CD14-positive monocyte (primary cell): ENCODE data around the gene FKBP4. TPM values are rescaled to one million over a fixed set of nuclear protein-coding genes. Genes with fewer than 3 reads are reported as not detected.
A peak's percentile ranks its signal among the peaks of the same experiment; 100 is the strongest.

Experiments used
- DNase-seq, 3 donors: peaks; one replicate each; pipeline ENCODE4 v3.0.0-alpha.2; 2011 to 2022
- H2AFZ ChIP-seq: 2 replicates; pipeline ENCODE4 v1.6.0; 2012; ENCODE audit warnings: mild to moderate bottlenecking, low read depth, low read length, inconsistent platforms; ENCODE audit not compliant: insufficient read depth, poor library complexity, severe bottlenecking
- H3K27ac ChIP-seq, 2 donors: 1 replicate in 1 of 2; 2 replicates in 1 of 2; pipeline ENCODE4 v1.5.1; 2012 to 2013; ENCODE audit warnings: low read length in 2 of 2, control low read depth in 1 of 2, inconsistent platforms in 1 of 2, low read depth in 1 of 2, mild to moderate bottlenecking in 1 of 2
- H3K27me3 ChIP-seq, 2 donors: one replicate each; pipeline versions ENCODE4 v1.6.0 to v1.6.1; 2011 to 2013; ENCODE audit warnings: low read length in 2 of 2; ENCODE audit not compliant: control insufficient read depth in 2 of 2, insufficient read depth in 2 of 2
- H3K36me3 ChIP-seq, 2 donors: replicated peaks in 1 of 2; 1 replicate in 1 of 2; 2 replicates in 1 of 2; pipeline versions ENCODE4 v1.5.1 to v1.6.1; 2012 to 2013; ENCODE audit warnings: low read length in 2 of 2, control low read depth in 1 of 2, inconsistent platforms in 1 of 2, mild to moderate bottlenecking in 1 of 2; ENCODE audit not compliant: insufficient read depth in 2 of 2, control insufficient read depth in 1 of 2
- H3K4me1 ChIP-seq, 2 donors: 1 replicate in 1 of 2; 2 replicates in 1 of 2; pipeline versions ENCODE4 v1.5.1 to v1.6.1; 2012 to 2013; ENCODE audit warnings: low read length in 2 of 2, control low read depth in 1 of 2, inconsistent platforms in 1 of 2, mild to moderate bottlenecking in 1 of 2, moderate library complexity in 1 of 2; ENCODE audit not compliant: insufficient read depth in 2 of 2, control insufficient read depth in 1 of 2
- H3K4me2 ChIP-seq: replicated peaks from 2 replicates; pipeline ENCODE3; 2012; ENCODE audit warnings: low read length, moderate library complexity, mild to moderate bottlenecking; ENCODE audit not compliant: poor library complexity, severe bottlenecking; ENCODE audit errors: extremely low read depth
- H3K4me3 ChIP-seq, 3 experiments: fragments of 200-600 bp in 1 of 3; sonication (generic) in 1 of 3; replicated peaks in 1 of 3; 1 replicate in 2 of 3; 2 replicates in 1 of 3; pipeline ENCODE4 v1.5.1; 2011 to 2013; ENCODE audit warnings: low read length in 3 of 3, mild to moderate bottlenecking in 3 of 3, control low read depth in 2 of 3, low read depth in 2 of 3, inconsistent platforms in 1 of 3, moderate library complexity in 1 of 3
- H3K79me2 ChIP-seq: 2 replicates; pipeline ENCODE4 v1.6.0; 2012; ENCODE audit warnings: mild to moderate bottlenecking, control low read depth, inconsistent platforms, low read length, moderate library complexity; ENCODE audit not compliant: insufficient read depth
- H3K9ac ChIP-seq: 2 replicates; pipeline ENCODE4 v1.6.0; 2017; ENCODE audit warnings: low read length, mild to moderate bottlenecking; ENCODE audit not compliant: insufficient read depth, poor library complexity, severe bottlenecking
- H3K9me3 ChIP-seq, 2 donors: replicated peaks in 1 of 2; 1 replicate in 1 of 2; 2 replicates in 1 of 2; pipeline versions ENCODE4 v1.5.1 to v1.6.1; 2012 to 2013; ENCODE audit warnings: low read length in 2 of 2, control low read depth in 1 of 2; ENCODE audit not compliant: control insufficient read depth in 1 of 2, insufficient read depth in 1 of 2
- H4K20me1 ChIP-seq: 2 replicates; pipeline ENCODE4 v1.6.0; 2012; ENCODE audit warnings: mild to moderate bottlenecking, low read length, control low read depth, moderate library complexity; ENCODE audit not compliant: insufficient read depth
- H3K27ac Mint-ChIP-seq, 7 donors: one replicate each; pipeline ENCODE4 v1.8.0; 2020; ENCODE audit warnings: mild to moderate bottlenecking in 7 of 7, mixed read lengths in 7 of 7, moderate library complexity in 6 of 7, inconsistent platforms in 2 of 7
- H3K27me3 Mint-ChIP-seq, 3 donors: one replicate each; pipeline ENCODE4 v1.8.0; 2021 to 2022; ENCODE audit warnings: low read depth in 3 of 3, mild to moderate bottlenecking in 3 of 3, mixed read lengths in 3 of 3, moderate library complexity in 3 of 3, inconsistent platforms in 1 of 3
- H3K36me3 Mint-ChIP-seq, 2 donors: one replicate each; pipeline ENCODE4 v1.8.0; 2020; ENCODE audit warnings: mixed read lengths in 2 of 2, inconsistent platforms in 1 of 2, mild to moderate bottlenecking in 1 of 2
- H3K4me1 Mint-ChIP-seq: one replicate; pipeline ENCODE4 v1.8.0; 2020; ENCODE audit warnings: mild to moderate bottlenecking, mixed read lengths
- H3K4me3 Mint-ChIP-seq, 2 donors: one replicate each; pipeline ENCODE4 v1.8.0; 2020; ENCODE audit warnings: mild to moderate bottlenecking in 2 of 2, mixed read lengths in 2 of 2, moderate library complexity in 1 of 2
- H3K9me3 Mint-ChIP-seq, 7 donors: one replicate each; pipeline ENCODE4 v1.8.0; 2020 to 2022; ENCODE audit warnings: mixed read lengths in 7 of 7, mild to moderate bottlenecking in 6 of 7, moderate library complexity in 6 of 7, inconsistent platforms in 2 of 7
- WGBS: methylation state at CpG from one replicate; pipeline ENCODE4 v1.1.5; 2013; ENCODE audit warnings: missing lambda C conversion rate; ENCODE audit not compliant: insufficient coverage; 5-methylcytosine and 5-hydroxymethylcytosine counted together
- intact Hi-C, 2 donors: fragments of 100-400 bp; cut with micrococcal nuclease; formaldehyde crosslinking; loops; one replicate each; pipeline versions ENCODE4 v1.15.0 to v1.15.1; 2023
- polyA plus RNA-seq, 3 donors: library from polyadenylated mRNA; depleted of rRNA in 1 of 3; unstranded in 2 of 3; stranded (reverse) in 1 of 3; fragments of 300-500 nt in 2 of 3; fragments of >200 nt in 1 of 3; fragmentation: Illumina TruSeq in 2 of 3; gene quantifications; 1 replicate in 2 of 3; 2 replicates in 1 of 3; pipeline ENCODE4 v1.2.3, GENCODE V29; 2012 to 2021
- TF ChIP-seq, protein P1 (sequence below): fragments of 200-600 bp; IDR thresholded peaks from one replicate; pipeline ENCODE4 v1.8.0; 2022; ENCODE audit warnings: antibody characterized with exemption, mild to moderate bottlenecking

The FKBP4 gene
- polyA plus RNA-seq, 3 donors: 19.3 to 22.1 (median 20.1) TPM

DNA sequence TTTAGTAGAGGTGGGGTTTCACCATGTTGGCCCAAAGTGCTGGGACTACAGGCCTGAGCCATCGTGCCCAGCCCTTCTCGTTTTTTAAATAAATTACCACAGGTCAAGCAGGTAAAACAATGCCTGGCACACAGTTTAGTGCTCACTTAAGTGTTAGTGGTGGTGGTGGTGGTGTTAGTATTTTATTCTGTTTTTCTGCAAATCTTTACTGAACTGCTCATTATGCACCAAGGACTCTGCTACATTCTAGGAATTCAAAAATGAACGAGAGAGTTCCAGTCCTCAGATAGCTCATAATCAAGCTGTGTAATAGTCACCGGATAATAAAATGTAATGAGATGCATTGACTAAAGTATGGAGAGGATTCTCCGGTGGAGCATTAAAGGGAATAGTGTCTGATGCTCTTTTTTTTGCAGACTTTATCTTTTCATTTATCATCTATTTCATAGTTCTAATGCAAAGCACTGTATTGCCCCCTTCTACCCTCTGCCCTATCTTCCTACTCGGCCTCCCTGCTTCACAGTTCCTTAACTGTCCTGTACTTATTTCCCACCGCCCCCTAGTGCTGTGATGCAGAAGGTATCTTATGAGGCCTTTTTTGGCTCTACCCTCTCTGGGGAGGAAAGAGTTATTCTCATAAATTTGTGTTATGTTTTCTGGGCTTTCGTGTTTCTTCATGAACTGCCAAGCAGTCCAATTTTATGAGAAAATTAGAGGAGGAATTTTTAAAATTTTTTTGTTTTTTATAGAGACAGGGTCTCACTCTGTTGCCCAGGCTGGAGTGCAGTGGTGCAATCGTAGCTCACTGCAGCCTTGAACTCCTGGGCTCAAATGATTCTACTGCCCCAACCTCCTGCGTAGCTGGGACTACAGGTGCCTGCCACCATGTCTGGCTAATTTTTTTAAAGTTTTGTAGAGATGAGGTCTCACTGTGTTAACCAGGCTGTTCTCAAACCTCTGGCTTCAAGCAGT, 18.7 kb downstream of the FKBP4 start:
- WGBS: no CpG with 5 or more reads among the region's 10 CpGs
- intact Hi-C loops: loop anchor here (2.0 to 5.0 kb wide), 2 partner anchors 19 to 64 kb away; partner anchors contain the start of genes FOXM1 (in 2 of the 2), RHNO1 (in 2 of the 2) and FKBP4 (in 1 of the 2)
- H3K9ac ChIP-seq: peak overlapping the region; percentile 81
- no peaks in the 10 kb centered on the region for H3K9me3 ChIP-seq
- H3K9me3 Mint-ChIP-seq: no peaks in the 10 kb centered on the region
- TF ChIP-seq, protein P1, sequence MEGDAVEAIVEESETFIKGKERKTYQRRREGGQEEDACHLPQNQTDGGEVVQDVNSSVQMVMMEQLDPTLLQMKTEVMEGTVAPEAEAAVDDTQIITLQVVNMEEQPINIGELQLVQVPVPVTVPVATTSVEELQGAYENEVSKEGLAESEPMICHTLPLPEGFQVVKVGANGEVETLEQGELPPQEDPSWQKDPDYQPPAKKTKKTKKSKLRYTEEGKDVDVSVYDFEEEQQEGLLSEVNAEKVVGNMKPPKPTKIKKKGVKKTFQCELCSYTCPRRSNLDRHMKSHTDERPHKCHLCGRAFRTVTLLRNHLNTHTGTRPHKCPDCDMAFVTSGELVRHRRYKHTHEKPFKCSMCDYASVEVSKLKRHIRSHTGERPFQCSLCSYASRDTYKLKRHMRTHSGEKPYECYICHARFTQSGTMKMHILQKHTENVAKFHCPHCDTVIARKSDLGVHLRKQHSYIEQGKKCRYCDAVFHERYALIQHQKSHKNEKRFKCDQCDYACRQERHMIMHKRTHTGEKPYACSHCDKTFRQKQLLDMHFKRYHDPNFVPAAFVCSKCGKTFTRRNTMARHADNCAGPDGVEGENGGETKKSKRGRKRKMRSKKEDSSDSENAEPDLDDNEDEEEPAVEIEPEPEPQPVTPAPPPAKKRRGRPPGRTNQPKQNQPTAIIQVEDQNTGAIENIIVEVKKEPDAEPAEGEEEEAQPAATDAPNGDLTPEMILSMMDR: peak; percentile 71
- no peaks in the 10 kb centered on the region for H3K27me3 Mint-ChIP-seq
- H4K20me1 ChIP-seq: peaks cover 18% of the 10 kb centered on the region
- H3K36me3 ChIP-seq: peaks cover 17 to 33% of the 10 kb centered on the region in 2 donors
- peak; percentile 29 to 46 (median 45) for DNase-seq
- H3K4me2 ChIP-seq: peak overlapping the region; percentile 99
- no peaks in the 10 kb centered on the region for H3K27me3 ChIP-seq
- peak overlapping the region; percentile 41 to 81 (median 57) for H3K4me3 ChIP-seq
- peak overlapping the region; percentile 83 to 93 for H3K27ac ChIP-seq
- H3K79me2 ChIP-seq: peaks cover 31% of the 10 kb centered on the region
- peak overlapping the region; percentile 85 for H2AFZ ChIP-seq
- H3K27ac Mint-ChIP-seq: peak overlapping the region; percentile 99 to 100 (median 100)
- peaks cover 19 to 30% of the 10 kb centered on the region in 2 donors for H3K36me3 Mint-ChIP-seq
- H3K4me1 ChIP-seq: peaks cover 13 to 19% of the 10 kb centered on the region in 2 donors
- peak overlapping the region; percentile 96 to 99 for H3K4me3 Mint-ChIP-seq
- peaks cover 18% of the 10 kb centered on the region for H3K4me1 Mint-ChIP-seq

DNA sequence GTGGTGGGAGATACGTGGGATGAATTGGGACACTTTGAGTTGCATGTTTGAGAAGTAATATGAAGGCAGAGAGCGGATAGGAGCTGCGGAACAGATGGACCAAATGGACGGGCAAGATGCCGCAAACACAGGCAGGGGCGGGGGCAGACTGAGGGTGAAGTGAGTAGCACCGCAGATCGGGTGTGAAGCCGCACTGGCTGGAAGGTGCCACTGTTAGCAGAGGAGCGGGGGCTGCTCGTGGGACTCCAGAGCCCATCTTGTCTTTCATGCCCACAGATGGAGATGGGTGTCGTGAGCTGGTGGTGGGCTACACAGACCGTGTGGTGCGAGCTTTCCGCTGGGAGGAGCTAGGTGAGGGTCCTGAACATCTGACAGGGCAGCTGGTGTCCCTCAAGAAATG, 25.0 kb downstream of the FKBP4 start:
- peaks cover 73 to 92% of the 10 kb centered on the region in 2 donors for H3K36me3 Mint-ChIP-seq
- Histone ChIP-seq H3K4me3 (no peak overlapping the region), H3K4me1 (no peaks in the 10 kb centered on the region), H2AFZ (no peak overlapping the region), H4K20me1 (peaks cover 8% of the 10 kb centered on the region), H3K9ac (no peak overlapping the region), H3K27ac (no peak overlapping the region), H3K36me3 (peaks cover 76 to 94% of the 10 kb centered on the region in 2 donors), H3K9me3 (no peaks in the 10 kb centered on the region), H3K79me2 (peaks cover 10% of the 10 kb centered on the region), H3K4me2 (no peak overlapping the region), H3K27me3 (no peaks in the 10 kb centered on the region)
- H3K27me3 Mint-ChIP-seq: no peaks in the 10 kb centered on the region
- no peaks in the 10 kb centered on the region for H3K4me1 Mint-ChIP-seq
- DNase-seq: no peak
- H3K4me3 Mint-ChIP-seq: no peak overlapping the region
- peak overlapping the region in 1 of 7 donors; percentile 61 for H3K27ac Mint-ChIP-seq
- WGBS: 96% methylated on average over 12 of the region's 15 CpGs
- TF ChIP-seq, protein P1: no peak
- intact Hi-C loops: no loop called here
- no peaks in the 10 kb centered on the region for H3K9me3 Mint-ChIP-seq
